Natural killer cell (primary cell): ENCODE results near the gene CLEC11A. TPM values are rescaled to one million over a fixed set of nuclear protein-coding genes. Genes with fewer than 3 reads are reported as not detected.

Experiments
- ATAC-seq, 3 donors: fragments of 150-1000 bp in 2 of 3; fragments of 200-7000 bp in 1 of 3; cut with Tn5 transposase; 1 replicate in 1 of 3; 2 replicates in 2 of 3; pipeline ENCODE4 v1.10.0; 2021; ENCODE audit warnings: mild to moderate bottlenecking in 2 of 3, moderate library complexity in 2 of 3
- DNase-seq, 2 donors: peaks; one replicate each; pipeline versions ENCODE4 v3.0.0 to v3.0.0-alpha.2; 2013 to 2021; ENCODE audit warnings: mixed read lengths in 1 of 2
- H3K27ac ChIP-seq: one replicate; pipeline ENCODE4 v1.5.1; 2013; ENCODE audit warnings: mild to moderate bottlenecking, low read length
- H3K27me3 ChIP-seq: one replicate; pipeline ENCODE4 v1.6.1; 2013; ENCODE audit warnings: low read length; ENCODE audit not compliant: control insufficient read depth, insufficient read depth
- H3K36me3 ChIP-seq: one replicate; pipeline ENCODE4 v1.6.1; 2013; ENCODE audit warnings: low read length; ENCODE audit not compliant: control insufficient read depth, insufficient read depth
- H3K4me1 ChIP-seq: one replicate; pipeline ENCODE4 v1.6.1; 2013; ENCODE audit warnings: low read length; ENCODE audit not compliant: control insufficient read depth, insufficient read depth
- H3K4me3 ChIP-seq: one replicate; pipeline ENCODE4 v1.5.1; 2013; ENCODE audit warnings: low read length
- H3K9me3 ChIP-seq: one replicate; pipeline ENCODE4 v1.6.1; 2013; ENCODE audit warnings: low read length; ENCODE audit not compliant: control insufficient read depth, insufficient read depth
- H3K27ac Mint-ChIP-seq, 2 donors: one replicate each; pipeline ENCODE4 v1.8.0; 2022; ENCODE audit warnings: mild to moderate bottlenecking in 2 of 2, mixed read lengths in 2 of 2, moderate library complexity in 1 of 2
- H3K27me3 Mint-ChIP-seq, 2 donors: one replicate each; pipeline ENCODE4 v1.8.0; 2022; ENCODE audit warnings: low read depth in 2 of 2, mixed read lengths in 2 of 2
- H3K36me3 Mint-ChIP-seq: one replicate; pipeline ENCODE4 v1.8.0; 2022; ENCODE audit warnings: mixed read lengths
- H3K4me1 Mint-ChIP-seq, 2 donors: one replicate each; pipeline ENCODE4 v1.8.0; 2022; ENCODE audit warnings: mixed read lengths in 2 of 2
- H3K4me3 Mint-ChIP-seq: one replicate; pipeline ENCODE4 v1.8.0; 2022; ENCODE audit warnings: mild to moderate bottlenecking, moderate library complexity, mixed read lengths
- H3K9me3 Mint-ChIP-seq, 2 donors: one replicate each; pipeline ENCODE4 v1.8.0; 2022; ENCODE audit warnings: mixed read lengths in 2 of 2
- WGBS: methylation state at CpG from one replicate; pipeline ENCODE4 v1.1.7; 2013; ENCODE audit warnings: missing lambda C conversion rate; ENCODE audit not compliant: insufficient coverage; 5-methylcytosine and 5-hydroxymethylcytosine counted together
- intact Hi-C: fragments of 100-400 bp; cut with micrococcal nuclease; formaldehyde crosslinking; loops from one replicate; pipeline ENCODE4 v1.14.2; 2022
- total RNA-seq, 4 donors: library from RNA; stranded (reverse); fragments of 120-200 nt in 1 of 4; gene quantifications; one replicate each; pipeline versions ENCODE4 v1.2.3 to v1.2.4, GENCODE V29; 2013 to 2022
- TF ChIP-seq, protein P1 (sequence below): fragments of 200-600 bp; IDR thresholded peaks from one replicate; pipeline ENCODE4 v1.8.0; 2022; ENCODE audit warnings: antibody characterized with exemption

The CLEC11A gene
- total RNA-seq, 3 donors from 2014 or later (not counting 1 experiment from before 2014, with no cell fraction given), result 2.3 to 4.0 (median 3.3) TPM

GRCh38 chr19:50695251-50696093 is 27.7 kb upstream of the CLEC11A start:
- Histone ChIP-seq H3K4me1 (no peaks in the 10 kb centered on the region), H3K36me3 (no peaks in the 10 kb centered on the region), H3K4me3 (no peak overlapping the region), H3K9me3 (no peaks in the 10 kb centered on the region), H3K27ac (no peak overlapping the region), H3K27me3 (peaks cover 20% of the 10 kb centered on the region)
- peaks cover 34 to 37% of the 10 kb centered on the region in 2 donors for H3K27me3 Mint-ChIP-seq
- TF ChIP-seq, protein P1, sequence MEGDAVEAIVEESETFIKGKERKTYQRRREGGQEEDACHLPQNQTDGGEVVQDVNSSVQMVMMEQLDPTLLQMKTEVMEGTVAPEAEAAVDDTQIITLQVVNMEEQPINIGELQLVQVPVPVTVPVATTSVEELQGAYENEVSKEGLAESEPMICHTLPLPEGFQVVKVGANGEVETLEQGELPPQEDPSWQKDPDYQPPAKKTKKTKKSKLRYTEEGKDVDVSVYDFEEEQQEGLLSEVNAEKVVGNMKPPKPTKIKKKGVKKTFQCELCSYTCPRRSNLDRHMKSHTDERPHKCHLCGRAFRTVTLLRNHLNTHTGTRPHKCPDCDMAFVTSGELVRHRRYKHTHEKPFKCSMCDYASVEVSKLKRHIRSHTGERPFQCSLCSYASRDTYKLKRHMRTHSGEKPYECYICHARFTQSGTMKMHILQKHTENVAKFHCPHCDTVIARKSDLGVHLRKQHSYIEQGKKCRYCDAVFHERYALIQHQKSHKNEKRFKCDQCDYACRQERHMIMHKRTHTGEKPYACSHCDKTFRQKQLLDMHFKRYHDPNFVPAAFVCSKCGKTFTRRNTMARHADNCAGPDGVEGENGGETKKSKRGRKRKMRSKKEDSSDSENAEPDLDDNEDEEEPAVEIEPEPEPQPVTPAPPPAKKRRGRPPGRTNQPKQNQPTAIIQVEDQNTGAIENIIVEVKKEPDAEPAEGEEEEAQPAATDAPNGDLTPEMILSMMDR, result no peak
- H3K4me1 Mint-ChIP-seq, result no peaks in the 10 kb centered on the region
- H3K4me3 Mint-ChIP-seq, result no peak overlapping the region
- intact Hi-C loops, result no loop called here
- H3K36me3 Mint-ChIP-seq, result no peaks in the 10 kb centered on the region
- H3K27ac Mint-ChIP-seq, result no peak overlapping the region
- no peaks in the 10 kb centered on the region for H3K9me3 Mint-ChIP-seq
- peak in 1 of 2 donors; percentile 50 for DNase-seq
- WGBS, result 7% methylated on average over 61 of the region's 81 CpGs
- ATAC-seq, result peak in 2 of 3 donors; percentile 64 to 86

DNA sequence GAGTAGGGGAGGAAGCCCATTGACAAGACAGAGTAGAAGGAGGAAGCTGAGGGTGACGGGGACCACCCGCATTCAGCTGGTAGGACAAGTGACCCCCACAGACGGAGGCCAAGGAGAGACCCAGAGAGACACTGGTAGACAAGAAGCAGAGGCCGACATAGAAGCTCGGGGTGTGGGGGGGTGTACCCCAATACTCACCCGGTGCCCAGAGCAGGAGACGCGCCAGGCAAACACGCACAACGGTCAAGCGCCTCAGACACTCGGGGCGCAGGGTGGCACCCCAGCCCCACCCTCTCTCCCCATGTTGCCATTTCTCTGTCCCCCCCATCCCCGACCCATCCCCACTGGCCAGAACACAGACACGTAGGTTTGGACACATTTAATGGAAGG is 27.1 kb upstream of the CLEC11A start:
- no peak overlapping the region for H3K27ac ChIP-seq
- no peaks in the 10 kb centered on the region for H3K9me3 ChIP-seq
- 64% methylated on average over 15 of the region's 15 CpGs for WGBS
- DNase-seq, result no peak
- no peaks in the 10 kb centered on the region for H3K4me1 ChIP-seq
- Mint-ChIP-seq H3K27ac (no peak overlapping the region), H3K9me3 (no peaks in the 10 kb centered on the region), H3K4me1 (no peaks in the 10 kb centered on the region), H3K4me3 (no peak overlapping the region), H3K27me3 (peaks cover 31 to 33% of the 10 kb centered on the region in 2 donors), H3K36me3 (no peaks in the 10 kb centered on the region)
- intact Hi-C loops, result no loop called here
- peaks cover 20% of the 10 kb centered on the region for H3K27me3 ChIP-seq
- no peak for ATAC-seq
- H3K4me3 ChIP-seq, result no peak overlapping the region
- TF ChIP-seq, protein P1, result no peak
- no peaks in the 10 kb centered on the region for H3K36me3 ChIP-seq

DNA sequence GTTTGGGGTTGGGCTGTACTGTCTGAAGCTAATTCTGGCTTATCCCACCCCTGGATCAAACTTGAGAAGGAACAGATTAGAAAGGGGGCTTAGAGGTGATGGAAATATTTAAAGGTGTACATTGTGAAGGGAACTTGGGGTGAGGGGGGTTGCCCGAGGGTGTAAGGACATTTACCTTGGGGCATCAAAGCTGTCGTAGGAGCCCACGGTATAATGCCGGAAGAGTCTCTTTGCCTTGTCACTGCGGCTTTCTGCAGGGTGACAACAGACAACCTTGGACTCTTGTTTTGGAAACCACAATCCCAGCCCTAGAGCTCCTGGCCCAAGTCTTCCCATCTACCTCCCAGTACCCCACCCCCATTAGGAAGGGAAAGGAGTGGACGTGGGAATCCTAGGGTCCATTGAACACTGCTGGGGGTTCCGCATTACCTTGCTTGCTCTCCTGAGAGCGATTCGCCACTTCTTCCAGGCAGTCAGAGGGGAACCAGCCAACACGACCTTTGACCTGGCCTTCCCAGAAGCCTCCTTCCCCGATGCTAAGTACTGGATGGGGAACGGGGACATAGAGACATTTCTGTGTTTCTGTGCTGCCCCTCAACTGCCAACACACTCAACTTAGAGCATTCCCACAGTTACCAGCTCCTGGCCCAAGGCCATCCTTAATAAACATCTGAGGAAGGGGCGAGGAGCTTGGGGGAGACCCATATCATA is 25.6 kb upstream of the CLEC11A start:
- no peak for DNase-seq
- Histone ChIP-seq H3K9me3 (no peaks in the 10 kb centered on the region), H3K27ac (no peak overlapping the region), H3K4me1 (no peaks in the 10 kb centered on the region), H3K36me3 (no peaks in the 10 kb centered on the region), H3K27me3 (peaks cover 19% of the 10 kb centered on the region), H3K4me3 (no peak overlapping the region)
- 85% methylated on average over 13 of the region's 13 CpGs for WGBS
- H3K9me3 Mint-ChIP-seq, result no peaks in the 10 kb centered on the region
- no peak overlapping the region for H3K4me3 Mint-ChIP-seq
- peaks cover 16 to 30% of the 10 kb centered on the region in 2 donors for H3K27me3 Mint-ChIP-seq
- no peaks in the 10 kb centered on the region for H3K36me3 Mint-ChIP-seq
- no peak for ATAC-seq
- H3K27ac Mint-ChIP-seq, result no peak overlapping the region
- no peaks in the 10 kb centered on the region for H3K4me1 Mint-ChIP-seq
- TF ChIP-seq, protein P1, result no peak
- intact Hi-C loops, result no loop called here
